RCC 7860 (cell line): ENCODE measurements around the gene BMP7.
"Not testable (repeated sequence)": the region's sequence is repeated elsewhere in the genome, so short reads cannot be mapped to it uniquely, and the experiment has no call there.

Experiments
- DNase-seq: peaks from one replicate; pipeline ENCODE4 v3.0.0-alpha.2; 2015; ENCODE audit warnings: low spot score
- FAIRE-seq: peaks from 2 replicates; lab custom pipeline; 2012; peaks lifted over from hg19 to GRCh38; lab: Jason Lieb, UNC

BMP7 gene

DNA sequence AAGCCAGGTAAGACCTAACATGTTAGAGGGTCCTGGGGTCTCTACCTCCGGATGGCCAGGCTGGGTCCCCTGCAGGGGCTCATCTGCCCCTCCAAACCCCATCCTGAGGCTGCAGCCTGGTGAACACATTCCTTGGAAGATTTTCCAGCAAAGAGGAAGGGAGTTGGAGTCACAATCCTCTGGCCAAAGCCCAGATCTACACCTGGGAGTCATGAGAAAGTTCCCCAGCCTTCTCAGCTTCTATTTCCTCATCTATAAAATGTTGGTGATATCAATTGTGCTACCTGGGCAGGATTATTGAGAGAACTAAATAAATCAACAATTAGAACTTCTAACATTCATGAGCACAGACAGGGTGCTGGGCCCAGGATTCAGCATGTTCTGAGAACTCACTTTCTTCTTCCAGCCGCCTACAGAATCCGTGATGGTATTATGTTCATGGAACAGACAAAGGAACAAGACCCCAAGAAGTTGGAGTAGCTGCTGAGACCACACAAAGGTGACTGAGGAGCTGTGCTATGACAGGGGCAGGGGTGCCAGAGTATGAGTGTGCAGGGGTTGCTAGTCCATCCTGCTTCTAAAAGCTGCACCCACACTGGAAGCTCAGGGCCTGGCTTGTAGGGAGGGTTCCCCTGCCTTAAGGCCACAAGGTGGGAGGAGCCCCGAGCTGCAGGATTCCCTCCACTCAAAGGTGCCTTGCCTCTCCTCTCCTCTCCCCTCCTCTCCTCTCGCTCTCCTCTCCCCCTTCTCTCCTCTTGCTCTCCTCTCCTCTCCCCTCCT is 68.9 kb downstream of the BMP7 start:
- DNase-seq, result no peak
- FAIRE-seq, result no peak

DNA sequence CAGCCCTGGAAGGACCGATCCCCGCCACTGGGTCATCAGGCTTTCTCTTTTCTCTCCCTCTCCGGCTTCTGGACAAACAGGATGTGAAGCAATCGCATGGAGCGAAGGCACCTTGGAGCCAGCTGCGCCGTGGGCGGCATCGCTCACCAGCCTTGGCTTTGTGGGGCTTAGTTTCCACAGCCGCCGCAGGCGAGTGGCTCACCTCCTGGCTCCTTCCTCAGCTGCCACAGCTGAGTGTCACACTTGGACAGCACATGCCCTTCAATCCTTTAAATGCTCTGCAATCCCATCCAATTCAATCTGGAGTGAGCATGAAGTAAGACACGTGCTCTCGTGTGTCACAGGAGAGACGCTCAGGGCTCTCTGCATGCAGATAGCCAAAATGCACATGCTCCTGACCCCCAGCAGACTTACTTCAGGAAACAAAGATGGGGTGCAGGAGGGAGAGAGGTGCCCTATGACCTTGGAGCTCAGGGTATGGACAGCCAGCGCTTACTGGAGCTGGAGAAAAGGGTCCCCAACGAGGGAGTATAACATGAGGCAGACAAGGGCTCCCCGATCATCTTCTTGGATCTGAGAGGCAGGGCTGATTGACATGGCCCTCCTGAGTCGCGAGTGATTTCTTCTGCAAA is 70.9 kb downstream of the BMP7 start:
- no peak for DNase-seq
- FAIRE-seq, result no peak

DNA sequence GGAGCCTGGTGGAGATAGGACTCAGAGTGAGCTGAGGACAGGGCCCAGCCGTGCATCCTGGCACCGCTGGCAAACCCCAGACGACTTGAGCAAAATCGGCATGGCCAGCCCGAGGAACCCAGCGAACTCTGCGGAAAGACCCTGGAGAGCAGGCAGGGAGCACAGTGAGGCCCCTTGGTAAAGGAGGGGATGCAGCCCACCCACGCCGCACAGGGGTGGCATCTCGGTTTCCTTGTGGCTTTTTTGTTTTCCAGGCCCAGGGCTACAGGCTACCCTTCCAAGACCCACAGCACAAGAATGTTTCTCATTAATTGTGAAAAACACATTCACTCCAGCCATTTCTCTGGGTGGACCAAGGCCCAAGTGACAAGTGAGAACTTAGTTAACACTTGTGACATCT is 71.4 kb downstream of the BMP7 start:
- FAIRE-seq (no peak), DNase-seq (no peak)

DNA sequence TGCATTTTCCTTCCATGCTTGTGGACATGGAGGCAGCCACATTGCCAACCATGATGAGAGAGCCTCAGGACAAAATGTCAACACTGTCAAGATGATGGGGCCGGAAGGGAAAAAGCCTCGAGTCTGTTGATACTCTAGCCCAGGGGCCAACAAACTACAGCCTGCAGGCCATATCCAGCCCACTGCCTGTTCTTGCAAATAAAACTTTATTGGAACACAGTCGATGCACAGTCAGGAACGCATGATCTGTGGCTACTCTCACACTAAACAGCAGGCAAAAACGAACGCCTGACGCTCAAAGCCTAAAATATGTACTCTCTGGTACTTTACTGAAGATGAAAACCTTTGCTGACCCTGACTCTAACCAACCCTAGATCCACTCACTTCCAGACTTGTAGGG is 72.3 kb downstream of the BMP7 start:
- FAIRE-seq, result no peak
- no peak for DNase-seq

DNA sequence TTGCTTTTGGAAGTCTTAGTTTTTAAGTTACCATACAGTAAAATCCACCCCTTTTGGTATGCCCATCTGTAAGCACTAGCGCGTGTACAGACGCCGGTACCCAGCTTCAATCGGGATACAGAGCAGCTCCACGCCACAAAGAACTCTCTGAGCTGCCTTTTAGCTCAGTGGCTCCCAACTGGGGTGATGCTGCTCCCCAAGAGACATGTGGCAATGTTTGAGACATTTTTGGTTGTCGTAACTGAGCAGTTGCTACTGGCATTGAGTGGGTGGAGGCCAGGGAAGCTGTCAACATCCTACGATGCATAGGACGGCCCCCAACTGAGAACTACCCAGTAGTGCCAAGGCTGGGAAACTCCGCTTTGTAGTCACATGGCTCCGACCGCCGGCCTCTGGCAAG is 73.3 kb downstream of the BMP7 start:
- FAIRE-seq, result no peak
- no peak for DNase-seq

DNA sequence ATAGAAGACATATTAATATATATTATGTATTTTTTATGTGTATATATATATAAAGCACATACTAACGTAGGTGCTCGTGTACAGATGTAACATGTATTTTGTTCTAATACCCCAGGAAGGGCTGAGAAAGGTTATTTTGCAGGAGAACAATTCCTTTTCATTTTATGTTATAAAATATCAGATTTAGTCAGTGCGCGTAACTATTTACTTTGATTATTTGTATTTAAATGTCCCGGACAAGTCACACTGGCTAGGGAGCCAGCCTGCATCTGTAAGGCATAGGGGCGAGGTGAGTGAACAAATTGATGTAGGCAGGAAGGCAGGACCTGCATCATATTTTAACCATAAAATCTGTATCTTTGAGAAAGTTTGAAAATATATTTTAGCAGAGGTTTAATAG is 74.1 kb downstream of the BMP7 start:
- no peak for DNase-seq
- FAIRE-seq, result no peak

DNA sequence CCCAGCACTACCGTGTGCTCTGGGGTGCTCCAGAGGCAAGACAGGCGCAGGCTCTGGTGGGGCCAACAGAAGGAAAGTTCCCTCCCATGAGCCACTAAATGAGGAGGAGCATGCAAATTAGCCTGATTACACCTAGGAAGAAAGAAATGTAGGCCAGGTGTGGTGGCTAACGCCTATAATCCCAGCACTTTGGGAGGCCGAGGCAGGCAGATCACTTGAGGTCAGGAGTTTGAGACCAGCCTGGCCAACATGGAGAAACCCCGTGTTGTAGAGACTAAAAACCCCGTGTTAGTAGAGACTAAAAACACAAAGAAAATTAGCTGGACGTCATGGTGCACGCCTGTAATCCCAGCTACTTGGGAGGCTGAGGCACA is 75.2 kb downstream of the BMP7 start:
- not testable (repeated sequence) for DNase-seq, FAIRE-seq

DNA sequence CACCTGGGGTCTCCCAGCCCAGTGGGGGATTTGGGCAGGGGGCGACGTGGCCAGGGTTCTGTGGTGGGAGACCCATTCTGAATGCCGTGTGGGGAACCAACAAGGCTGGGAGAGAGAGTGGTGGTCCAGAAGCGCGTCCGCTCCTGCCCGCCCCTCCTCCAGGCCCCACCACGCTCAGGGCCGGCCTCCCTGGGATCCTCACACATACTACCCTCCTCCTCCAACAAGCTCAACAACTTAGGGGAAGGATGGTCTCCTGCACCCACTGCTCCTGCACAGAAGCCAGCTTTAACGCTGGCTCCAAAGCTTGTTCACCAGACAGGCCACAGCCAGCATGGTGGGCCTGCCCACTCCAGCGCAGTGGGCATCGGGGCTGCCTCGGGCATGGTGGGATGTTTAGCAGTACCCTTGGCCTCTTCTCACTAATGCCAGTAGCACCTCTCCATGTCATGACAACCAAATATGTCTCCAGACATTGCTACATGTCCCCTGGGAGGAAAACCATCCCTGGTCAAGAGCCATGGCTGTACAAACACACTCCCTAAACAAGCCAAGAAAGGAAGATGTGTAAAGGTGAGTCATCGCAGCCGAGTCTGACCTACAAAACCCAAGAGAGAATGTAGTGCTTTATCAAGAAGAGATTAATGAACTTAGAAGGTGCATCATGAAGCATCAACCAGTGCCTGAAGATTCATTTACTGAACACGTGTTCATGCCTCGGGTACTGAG is 75.7 kb downstream of the BMP7 start:
- FAIRE-seq (no peak), DNase-seq (peak; percentile 32)

DNA sequence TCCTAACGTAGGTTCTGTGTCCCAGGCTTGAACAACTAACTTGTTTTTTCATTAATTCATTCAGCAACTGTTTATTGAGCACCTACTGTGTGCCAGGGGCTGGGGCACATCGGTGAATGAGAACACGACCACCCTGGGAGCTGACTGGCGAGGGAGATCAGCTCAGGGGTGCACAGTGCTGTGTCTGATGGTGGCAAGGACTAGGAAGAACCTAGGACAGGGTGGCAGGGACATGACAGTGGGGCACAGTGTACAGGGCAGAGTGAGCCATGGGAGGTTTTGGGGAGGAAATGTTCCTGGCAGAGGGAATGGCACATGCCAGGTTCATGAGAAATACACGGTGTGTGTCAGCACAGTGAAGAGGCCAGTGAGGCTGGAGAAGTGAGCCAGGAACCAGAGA is 76.7 kb downstream of the BMP7 start:
- DNase-seq, result no peak
- FAIRE-seq, result no peak

DNA sequence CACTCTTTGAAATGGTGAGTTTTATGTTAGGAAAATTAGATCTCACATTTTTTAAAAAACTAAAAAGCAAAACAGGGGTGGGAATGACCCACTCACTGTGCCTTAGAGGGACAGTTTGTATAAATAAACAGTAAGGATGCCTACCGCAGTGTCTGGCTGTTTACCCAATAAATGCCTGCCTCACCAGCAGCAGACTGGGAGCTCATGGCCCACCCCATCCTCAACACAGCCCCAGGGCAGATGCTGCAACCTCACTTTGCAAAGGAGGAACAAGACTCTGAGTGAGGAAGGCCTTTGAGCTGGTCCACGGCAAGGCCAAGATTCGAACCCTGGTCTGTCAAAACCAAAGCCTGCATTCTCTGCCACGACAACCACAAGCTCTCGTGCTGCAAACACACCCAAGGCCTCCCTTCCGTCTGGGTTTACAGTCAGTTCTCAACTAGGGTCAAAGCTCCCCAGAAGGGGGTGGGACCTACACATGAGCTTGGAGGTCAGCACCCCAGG is 77.8 kb downstream of the BMP7 start:
- DNase-seq (no peak), FAIRE-seq (no peak)

DNA sequence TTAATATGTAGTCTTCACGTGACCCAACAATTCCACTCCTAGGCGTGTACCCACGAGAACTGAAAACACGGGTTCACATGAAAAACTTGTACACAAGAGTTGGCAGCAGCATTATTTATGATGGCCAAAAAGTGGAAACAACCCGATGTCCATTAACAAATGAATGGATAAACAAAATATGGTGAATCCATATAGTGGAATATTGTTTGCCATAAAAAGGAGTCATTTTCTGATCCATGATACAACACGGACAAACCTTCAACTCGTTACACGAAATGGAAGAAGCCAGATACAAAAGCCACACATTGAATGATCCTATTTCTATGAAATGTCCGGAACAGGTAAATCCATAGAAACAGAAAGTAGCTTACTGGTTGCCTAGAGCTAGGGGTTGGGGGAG is 78.4 kb downstream of the BMP7 start:
- no peak for FAIRE-seq

DNA sequence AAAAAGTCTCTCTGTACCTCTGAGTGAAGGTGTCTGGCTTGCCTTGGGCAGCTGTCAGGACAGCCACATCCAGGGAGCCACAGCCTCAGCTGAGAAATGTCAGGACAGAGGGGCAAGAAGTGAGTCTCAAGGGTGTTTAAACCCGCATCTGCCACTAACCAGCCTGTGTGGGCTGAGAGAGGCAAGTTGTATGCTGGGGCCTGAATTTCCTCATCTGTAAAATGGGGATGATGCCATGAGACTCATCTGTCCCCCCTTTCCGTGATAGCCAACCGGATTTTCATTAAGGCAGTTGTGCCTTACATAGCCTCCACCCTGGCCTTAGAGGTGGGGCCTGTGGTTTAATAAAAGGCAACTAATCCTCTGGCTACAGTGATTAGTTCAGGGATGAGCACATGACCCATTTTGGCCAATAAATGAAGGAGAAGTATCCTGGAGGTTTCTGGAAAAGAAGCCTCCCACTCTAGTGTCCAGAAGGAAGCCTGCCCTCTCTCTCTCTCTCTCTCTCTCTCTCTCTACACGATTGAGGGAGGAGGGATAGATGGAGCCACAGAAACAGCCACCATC is 79.3 kb downstream of the BMP7 start:
- FAIRE-seq (no peak), DNase-seq (no peak)

More for the DNA sequence above, 78.4 kb downstream of the BMP7 start:
- DNase-seq, result no peak

DNA sequence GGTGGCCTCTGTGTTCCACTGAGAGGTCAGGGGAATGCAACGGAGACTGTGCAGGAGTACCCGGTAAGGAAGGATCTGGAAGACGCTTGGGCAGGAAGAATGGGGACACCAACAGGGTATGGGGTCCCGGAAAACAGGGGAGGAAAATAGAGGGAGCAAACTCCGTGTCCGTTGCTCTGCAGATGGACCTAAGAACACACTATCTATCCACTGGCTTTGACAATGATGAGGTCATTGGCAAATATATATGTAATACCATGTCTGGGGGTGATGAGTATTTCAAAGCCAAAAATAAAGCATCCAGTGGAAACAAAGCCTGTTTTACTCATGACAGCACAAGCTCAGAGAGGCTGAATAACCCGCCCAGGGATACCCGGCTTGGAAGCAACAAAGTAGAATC is 80.2 kb downstream of the BMP7 start:
- DNase-seq, result no peak
- FAIRE-seq, result no peak

DNA sequence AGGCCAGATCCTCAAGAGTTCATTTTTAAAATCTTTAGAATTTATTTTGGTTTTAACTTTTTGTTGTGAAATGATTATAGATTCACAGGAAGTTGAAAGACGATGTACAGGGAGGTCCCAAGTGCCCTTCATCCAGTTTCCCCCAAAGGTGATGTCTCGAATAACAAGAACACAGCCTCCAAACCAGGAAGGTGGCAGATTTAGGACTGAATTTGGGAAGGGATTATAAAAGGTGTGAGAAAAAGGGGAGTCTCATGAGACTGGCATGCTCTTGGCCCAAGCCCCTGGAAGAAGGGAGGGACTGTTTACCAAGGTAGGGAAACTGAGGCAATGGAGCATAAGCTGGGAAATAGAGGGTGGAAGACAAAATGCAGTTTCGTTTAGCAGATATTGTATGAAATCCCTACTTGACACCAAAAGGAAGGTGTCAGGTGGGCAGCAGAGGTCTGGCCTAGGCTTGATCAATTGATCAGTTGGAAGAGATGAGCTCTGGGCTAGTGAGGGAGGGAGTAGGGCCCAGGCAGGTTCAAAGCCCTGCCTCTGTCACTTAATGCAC is 81.2 kb downstream of the BMP7 start:
- DNase-seq, result no peak
- FAIRE-seq, result no peak

DNA sequence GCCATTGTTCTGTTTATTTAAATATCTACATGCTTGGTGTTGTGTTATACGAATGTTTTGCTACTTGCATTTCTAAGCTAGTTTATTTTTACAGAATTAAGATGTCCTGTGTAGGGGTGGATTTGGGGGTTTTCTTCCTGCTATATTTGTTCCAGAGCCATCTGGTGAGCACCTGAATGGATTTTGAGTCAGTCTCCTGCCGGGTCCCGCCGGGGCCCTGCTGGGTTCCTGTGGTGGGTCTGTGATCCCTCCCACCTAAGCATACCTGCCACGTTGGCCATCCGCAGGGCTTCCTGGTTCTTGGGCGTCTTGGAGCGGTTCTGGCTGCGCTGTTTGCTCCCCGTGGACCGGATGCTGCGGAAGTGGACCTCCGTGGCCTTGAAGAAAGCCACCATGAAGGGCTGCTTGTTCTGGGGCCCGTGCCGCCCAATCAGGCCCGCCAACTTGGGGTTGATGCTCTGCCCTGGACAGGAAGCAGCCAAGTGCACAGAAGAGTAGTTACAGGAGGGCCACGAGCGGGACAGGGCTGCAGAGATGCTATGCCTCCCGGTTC is 82.9 kb downstream of the BMP7 start:
- DNase-seq, result no peak
- no peak for FAIRE-seq

DNA sequence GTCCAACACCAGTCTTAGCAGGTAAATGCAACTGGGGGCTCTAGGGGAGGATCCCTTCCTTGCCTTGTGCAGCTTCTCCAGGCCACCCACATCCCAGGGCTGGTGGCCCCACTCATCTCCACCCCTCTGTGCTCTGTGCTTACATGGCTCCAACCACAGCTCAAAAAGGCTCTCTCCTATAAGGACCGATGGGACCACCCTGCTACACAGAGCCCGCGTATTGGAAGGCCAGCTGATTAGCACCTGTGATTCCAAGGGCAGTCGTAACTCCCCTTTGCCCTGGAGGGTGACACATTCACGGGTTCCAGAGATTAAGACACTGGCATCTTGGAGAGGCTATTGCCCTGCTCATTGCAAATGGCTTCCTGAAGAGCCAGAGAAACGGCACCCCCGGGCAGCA is 84.8 kb downstream of the BMP7 start:
- FAIRE-seq (no peak), DNase-seq (no peak)

DNA sequence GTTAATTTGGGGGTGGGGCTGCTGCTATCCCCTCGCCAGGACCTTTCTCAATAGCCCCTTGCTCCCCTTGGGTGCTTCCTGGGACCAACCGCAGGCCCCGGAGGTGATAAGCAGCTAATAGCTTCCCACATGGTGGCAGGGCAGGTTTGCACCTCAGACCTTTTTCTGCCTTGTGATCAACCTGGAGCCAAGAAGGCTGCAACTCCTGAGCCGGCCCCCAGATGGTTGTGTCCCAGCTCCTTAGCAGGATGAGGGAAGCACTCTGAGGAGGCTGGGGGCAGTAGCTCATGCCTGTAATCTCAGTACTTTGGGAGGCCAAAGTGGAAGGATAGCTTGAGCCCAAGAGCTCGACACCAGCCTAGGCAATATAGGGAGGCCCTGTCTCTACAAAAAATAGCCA is 85.5 kb downstream of the BMP7 start:
- FAIRE-seq (no peak), DNase-seq (no peak)

DNA sequence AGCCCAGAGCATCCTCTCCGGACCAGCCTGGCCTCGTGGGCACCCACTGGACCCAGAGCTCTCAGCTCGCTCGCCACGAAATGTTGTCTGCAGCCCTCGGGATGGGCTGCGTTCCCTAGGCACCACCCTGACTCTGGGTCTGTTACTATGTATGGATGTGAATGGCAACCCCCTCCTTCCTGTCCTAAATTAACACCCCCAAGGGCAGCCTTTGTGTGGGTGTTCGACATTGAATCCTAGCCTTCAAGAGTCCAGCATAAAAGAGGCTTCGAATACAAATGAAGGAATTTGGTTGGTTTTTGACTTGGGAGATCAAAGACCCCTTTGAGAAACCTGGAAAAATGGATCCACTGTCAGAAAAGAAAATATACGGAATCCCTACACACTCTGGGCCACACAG is 86.1 kb downstream of the BMP7 start:
- FAIRE-seq (no peak), DNase-seq (no peak)

DNA sequence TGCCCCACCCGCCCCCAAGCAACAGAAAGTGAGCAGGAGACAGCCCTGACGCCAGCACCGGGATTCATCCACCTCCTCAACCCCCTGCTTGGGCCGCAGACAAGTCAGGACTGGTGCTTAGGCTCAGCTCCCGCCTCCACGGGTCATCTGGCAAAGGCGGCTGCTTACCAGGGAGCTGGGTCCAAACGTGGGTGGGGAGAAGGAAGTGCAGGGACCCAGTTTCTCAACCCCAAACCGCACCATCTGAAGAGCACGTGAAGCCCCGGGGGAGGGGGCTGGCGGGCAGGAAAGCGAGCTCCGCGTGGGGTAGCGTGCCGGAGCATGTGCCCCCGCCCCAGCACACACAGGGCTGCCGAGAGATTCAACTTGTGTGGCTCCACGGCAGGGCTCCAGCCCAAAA is 87.2 kb downstream of the BMP7 start:
- FAIRE-seq, result no peak
- no peak for DNase-seq

DNA sequence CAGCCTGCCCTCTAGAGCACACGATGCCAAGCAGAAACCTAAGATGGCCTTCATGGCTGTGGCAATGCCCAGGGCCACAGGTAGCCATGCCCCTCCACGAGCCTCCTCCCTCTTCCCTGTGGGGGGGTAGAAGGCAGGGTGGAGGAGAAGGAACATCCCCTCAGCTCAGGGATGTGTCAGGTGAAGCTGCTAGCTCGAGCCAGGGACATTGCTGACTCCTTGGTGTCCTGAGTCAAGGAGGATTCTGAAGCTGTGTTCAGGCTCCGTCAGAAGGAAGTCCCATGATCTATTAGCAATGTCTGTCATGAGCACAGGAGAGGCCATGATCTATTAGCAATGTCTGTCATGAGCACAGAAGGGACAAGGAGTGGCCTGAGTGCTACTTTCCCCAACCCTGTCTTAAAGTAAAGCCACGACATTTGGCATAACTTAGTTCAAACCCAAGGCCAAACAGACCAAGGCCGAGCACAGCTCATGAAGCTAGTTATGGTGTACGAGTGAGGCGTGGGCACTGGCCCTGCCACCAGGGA is 87.8 kb downstream of the BMP7 start:
- DNase-seq, result no peak
- FAIRE-seq, result no peak
